KMS-11 (cell line): ENCODE data around the gene CLASRP.

Source experiments
- H2AFZ ChIP-seq: fragments of 200-600 bp; sonication (generic); 2 replicates; pipeline ENCODE4 v1.6.1; 2016; ENCODE audit warnings: antibody characterized with exemption, mixed run types, low read depth
- H3K27ac ChIP-seq: fragments of 200-600 bp; sonication (generic); 2 replicates; pipeline ENCODE4 v1.6.1; 2016; ENCODE audit warnings: mild to moderate bottlenecking, mixed run types
- H3K27me3 ChIP-seq: fragments of 200-600 bp; sonication (generic); 2 replicates; pipeline ENCODE4 v1.6.1; 2017; ENCODE audit warnings: mild to moderate bottlenecking, low read depth, mixed run types, moderate library complexity; ENCODE audit not compliant: insufficient read depth
- H3K36me3 ChIP-seq: fragments of 200-600 bp; sonication (generic); 2 replicates; pipeline ENCODE4 v1.6.1; 2017; ENCODE audit warnings: mild to moderate bottlenecking, mixed run types; ENCODE audit not compliant: insufficient read depth
- H3K4me1 ChIP-seq: fragments of 200-600 bp; sonication (generic); 2 replicates; pipeline ENCODE4 v1.6.1; 2016; ENCODE audit warnings: mild to moderate bottlenecking, low read depth, mixed run types; ENCODE audit not compliant: poor library complexity, severe bottlenecking
- H3K4me2 ChIP-seq: fragments of 200-600 bp; sonication (generic); 2 replicates; pipeline ENCODE4 v1.7.0; 2016; ENCODE audit warnings: mild to moderate bottlenecking, mixed run types
- H3K4me3 ChIP-seq: fragments of 200-600 bp; sonication (generic); IDR thresholded peaks from 2 replicates; pipeline ENCODE4 v1.6.1; 2017; ENCODE audit warnings: low read depth, low read length, mixed read lengths; ENCODE audit not compliant: insufficient read depth
- H3K79me2 ChIP-seq: fragments of 200-600 bp; sonication (generic); 2 replicates; pipeline ENCODE4 v1.6.1; 2016; ENCODE audit warnings: low read depth, mixed run types; ENCODE audit not compliant: insufficient read depth
- H3K9ac ChIP-seq: fragments of 200-600 bp; sonication (generic); 2 replicates; pipeline ENCODE4 v1.6.1; 2016; ENCODE audit warnings: mild to moderate bottlenecking, mixed run types
- H4K20me1 ChIP-seq: fragments of 200-600 bp; sonication (generic); 2 replicates; pipeline ENCODE4 v1.6.1; 2016; ENCODE audit warnings: mild to moderate bottlenecking, mixed run types; ENCODE audit not compliant: insufficient read depth
- TF ChIP-seq, protein P1 (sequence below): fragments of 200-600 bp; sonication (generic); conservative IDR thresholded peaks from 2 replicates; pipeline ENCODE4 v1.6.1; 2017; ENCODE audit warnings: low read depth, mild to moderate bottlenecking, antibody characterized with exemption, low read length, moderate library complexity, mixed read lengths

Gene CLASRP

DNA sequence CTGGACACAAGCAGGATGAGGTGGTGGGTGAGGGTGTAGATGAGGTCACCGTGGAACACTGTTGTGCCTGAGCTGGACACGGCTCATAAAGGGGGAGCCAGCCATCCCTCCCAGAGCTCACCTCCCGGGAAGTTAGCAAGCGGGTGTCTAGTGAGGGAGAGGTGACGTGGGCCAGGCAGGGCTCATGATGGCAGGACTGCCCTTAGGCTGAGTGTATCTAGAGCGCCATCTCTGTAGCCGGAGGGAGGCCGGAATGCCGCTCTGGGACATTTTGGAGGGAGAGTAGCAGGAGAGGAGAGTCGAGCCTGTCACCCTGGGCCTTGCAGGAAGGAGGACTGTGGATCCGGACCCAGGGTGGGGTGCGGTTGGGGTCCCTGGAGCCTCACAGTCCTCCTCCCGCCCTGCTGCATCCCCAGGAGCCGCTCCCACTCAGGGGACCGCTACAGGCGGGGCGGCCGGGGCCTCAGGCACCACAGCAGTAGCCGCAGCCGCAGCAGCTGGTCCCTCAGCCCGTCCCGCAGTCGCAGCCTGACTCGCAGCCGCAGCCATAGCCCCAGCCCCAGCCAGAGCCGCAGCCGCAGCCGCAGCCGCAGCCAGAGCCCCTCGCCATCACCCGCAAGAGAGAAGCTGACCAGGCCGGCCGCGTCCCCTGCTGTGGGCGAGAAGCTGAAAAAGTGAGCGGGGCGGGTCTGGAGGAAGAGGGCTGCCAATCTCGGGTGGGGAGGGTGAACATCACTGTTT, 28.2 kb downstream of the CLASRP start:
- TF ChIP-seq, protein P1, sequence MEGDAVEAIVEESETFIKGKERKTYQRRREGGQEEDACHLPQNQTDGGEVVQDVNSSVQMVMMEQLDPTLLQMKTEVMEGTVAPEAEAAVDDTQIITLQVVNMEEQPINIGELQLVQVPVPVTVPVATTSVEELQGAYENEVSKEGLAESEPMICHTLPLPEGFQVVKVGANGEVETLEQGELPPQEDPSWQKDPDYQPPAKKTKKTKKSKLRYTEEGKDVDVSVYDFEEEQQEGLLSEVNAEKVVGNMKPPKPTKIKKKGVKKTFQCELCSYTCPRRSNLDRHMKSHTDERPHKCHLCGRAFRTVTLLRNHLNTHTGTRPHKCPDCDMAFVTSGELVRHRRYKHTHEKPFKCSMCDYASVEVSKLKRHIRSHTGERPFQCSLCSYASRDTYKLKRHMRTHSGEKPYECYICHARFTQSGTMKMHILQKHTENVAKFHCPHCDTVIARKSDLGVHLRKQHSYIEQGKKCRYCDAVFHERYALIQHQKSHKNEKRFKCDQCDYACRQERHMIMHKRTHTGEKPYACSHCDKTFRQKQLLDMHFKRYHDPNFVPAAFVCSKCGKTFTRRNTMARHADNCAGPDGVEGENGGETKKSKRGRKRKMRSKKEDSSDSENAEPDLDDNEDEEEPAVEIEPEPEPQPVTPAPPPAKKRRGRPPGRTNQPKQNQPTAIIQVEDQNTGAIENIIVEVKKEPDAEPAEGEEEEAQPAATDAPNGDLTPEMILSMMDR = no peak
- Histone ChIP-seq H4K20me1 (no peaks in the 10 kb centered on the region), H3K4me1 (no peaks in the 10 kb centered on the region), H3K4me3 (no peak overlapping the region), H3K4me2 (no peak overlapping the region), H3K27ac (no peak overlapping the region), H2AFZ (no peak overlapping the region), H3K27me3 (no peaks in the 10 kb centered on the region), H3K79me2 (no peaks in the 10 kb centered on the region), H3K36me3 (peaks cover 6% of the 10 kb centered on the region), H3K9ac (no peak overlapping the region)

DNA sequence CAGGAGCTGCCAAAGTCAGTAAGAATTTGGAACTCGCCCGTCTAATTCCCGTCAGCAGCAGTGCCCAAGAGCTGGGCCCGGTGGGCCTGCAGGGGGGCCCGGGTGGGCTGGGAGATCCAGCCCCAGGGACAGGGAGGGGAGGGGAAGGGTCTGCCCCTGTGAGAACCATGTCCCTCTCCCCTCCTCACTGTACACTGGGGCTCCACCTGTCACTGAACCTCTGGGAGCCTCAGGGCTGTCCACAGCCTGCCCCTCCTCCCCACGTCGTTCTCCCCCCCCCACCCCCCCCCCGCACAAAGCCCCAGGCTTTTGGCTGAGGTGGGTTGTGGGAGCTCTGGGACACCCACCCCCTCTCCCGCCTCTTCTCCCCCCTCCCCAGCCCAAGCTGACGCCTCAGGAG, 29.2 kb downstream of the CLASRP start:
- Histone ChIP-seq H3K27ac (no peak overlapping the region), H3K4me2 (no peak overlapping the region), H3K27me3 (no peaks in the 10 kb centered on the region), H3K79me2 (peaks cover 7% of the 10 kb centered on the region; the same call in 1 of the 2 replicates), H4K20me1 (no peaks in the 10 kb centered on the region), H2AFZ (no peak overlapping the region), H3K9ac (no peak overlapping the region), H3K4me1 (no peaks in the 10 kb centered on the region), H3K36me3 (peaks cover 6% of the 10 kb centered on the region; the same call in 1 of the 2 replicates), H3K4me3 (no peak overlapping the region)
- TF ChIP-seq, protein P1 = no peak

DNA sequence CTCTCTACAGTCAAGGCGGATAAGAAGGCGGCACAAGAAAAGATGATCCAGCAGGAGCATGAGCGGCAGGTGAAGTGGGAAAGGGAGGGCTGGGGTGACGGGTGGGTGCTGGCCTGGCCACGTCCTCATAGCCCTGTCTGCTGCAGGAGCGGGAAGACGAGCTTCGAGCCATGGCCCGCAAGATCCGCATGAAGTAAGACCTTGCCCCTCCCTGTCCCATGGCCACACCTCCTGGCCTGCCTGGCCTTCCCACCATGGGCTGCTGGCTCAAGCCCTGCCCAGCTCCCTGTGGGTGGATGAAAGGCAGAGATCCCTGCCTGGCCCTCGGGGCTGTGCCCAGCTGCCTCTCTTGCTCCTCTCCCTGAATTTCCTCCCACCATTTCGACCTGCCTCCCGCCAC, 30.2 kb downstream of the CLASRP start:
- H3K36me3 ChIP-seq = peaks cover 6% of the 10 kb centered on the region; the same call in 1 of the 2 replicates
- no peak overlapping the region for H3K4me3 ChIP-seq
- TF ChIP-seq, protein P1 = no peak
- H3K4me2 ChIP-seq = no peak overlapping the region
- H2AFZ ChIP-seq = no peak overlapping the region
- H3K9ac ChIP-seq = no peak overlapping the region
- no peak overlapping the region for H3K27ac ChIP-seq
- no peaks in the 10 kb centered on the region for H4K20me1 ChIP-seq
- peaks cover 17% of the 10 kb centered on the region; the same call in 1 of the 2 replicates for H3K79me2 ChIP-seq
- H3K4me1 ChIP-seq = peaks cover 8% of the 10 kb centered on the region
- no peaks in the 10 kb centered on the region for H3K27me3 ChIP-seq

DNA sequence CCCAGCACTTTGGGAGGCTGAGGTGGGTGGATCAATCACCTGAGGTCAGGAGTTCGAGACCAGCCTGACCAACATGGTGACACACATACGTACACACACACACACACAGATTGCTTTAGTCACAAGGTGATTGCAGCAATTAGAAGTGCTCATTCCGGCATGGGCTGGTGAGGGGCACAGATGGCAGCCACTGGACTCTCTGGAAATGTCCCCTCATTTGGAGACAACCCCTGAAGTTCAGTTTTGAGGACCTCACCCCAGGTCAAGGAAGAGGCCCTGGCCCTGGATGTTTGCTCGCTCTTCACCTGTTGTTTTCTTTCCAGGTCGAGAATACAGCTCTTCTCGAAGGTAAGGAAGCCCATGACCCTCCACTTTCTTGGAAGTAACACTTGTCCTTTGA, 31.4 kb downstream of the CLASRP start:
- Histone ChIP-seq H3K27me3 (no peaks in the 10 kb centered on the region), H2AFZ (no peak overlapping the region), H3K27ac (no peak overlapping the region), H3K4me2 (no peak overlapping the region), H3K79me2 (peaks cover 28% of the 10 kb centered on the region; the same call in 1 of the 2 replicates), H4K20me1 (no peaks in the 10 kb centered on the region), H3K9ac (no peak overlapping the region), H3K36me3 (peaks cover 6% of the 10 kb centered on the region; the same call in 1 of the 2 replicates), H3K4me1 (peaks cover 19% of the 10 kb centered on the region), H3K4me3 (no peak overlapping the region)
- TF ChIP-seq, protein P1 = no peak
